HG02763 (cell line): ENCODE measurements around the gene GTF2F2.

Source experiments
- ATAC-seq: cut with Tn5 transposase; IDR thresholded peaks from one replicate; pipeline ENCODE4 v1.9.1; 2021; ENCODE audit warnings: mild to moderate bottlenecking, moderate library complexity; ENCODE audit not compliant: unreplicated experiment

GTF2F2 gene, protein sequence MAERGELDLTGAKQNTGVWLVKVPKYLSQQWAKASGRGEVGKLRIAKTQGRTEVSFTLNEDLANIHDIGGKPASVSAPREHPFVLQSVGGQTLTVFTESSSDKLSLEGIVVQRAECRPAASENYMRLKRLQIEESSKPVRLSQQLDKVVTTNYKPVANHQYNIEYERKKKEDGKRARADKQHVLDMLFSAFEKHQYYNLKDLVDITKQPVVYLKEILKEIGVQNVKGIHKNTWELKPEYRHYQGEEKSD

DNA sequence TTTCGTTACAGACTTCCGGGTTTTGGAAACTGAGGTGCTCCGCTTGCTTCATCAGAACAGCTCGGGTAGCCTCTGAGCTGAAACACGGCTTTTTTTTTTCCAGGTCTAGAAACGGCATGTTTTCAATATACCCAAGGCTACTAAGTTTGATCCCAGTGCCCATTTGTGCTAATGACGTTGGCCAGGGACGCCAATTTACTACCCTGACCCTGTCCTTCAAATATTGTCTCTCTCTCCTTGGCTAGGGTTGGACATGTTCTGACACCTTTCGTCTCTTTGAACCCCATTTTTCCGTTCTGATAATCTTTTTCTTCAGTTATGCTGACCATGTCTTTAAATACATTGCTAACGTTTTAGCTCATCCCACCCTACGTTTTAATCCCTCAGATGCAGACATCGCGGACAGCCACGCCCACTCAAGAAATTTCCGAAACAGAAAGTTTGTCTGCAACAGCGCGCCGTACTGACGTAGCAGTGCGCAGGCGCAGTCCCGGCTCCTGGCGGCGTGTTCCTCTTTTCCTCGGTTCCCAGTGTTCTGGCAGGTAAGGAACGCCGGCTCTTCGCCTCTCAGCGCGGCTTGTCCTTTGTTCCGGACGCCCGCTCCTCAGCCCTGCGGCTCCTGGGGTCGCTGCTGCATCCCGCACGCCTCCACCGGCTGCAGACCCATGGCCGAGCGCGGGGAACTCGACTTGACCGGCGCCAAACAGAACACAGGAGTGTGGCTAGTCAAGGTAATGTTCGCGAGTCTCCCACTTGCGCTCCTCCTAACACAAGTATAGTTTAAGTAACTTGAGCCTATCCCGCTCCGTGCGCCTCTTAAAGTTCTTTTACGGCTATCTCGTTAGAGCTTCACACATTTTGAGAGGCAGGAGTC is at the start of gene GTF2F2:
Gene GTF2F2 (plus strand): TSS at position 520 of the 874 bp plus-strand sequence. CDS start 146 bp downstream, at position 666.
- peak; percentile 74 for ATAC-seq

- no peak for ATAC-seq
Measured at GRCh38 chr13:45073809-45074208, 46.5 kb upstream of the GTF2F2 start.

GRCh38 chr13:45074721-45075120 is 45.6 kb upstream of the GTF2F2 start:
- ATAC-seq, result no peak

- ATAC-seq, result no peak
Measured at GRCh38 chr13:45078003-45078402, 42.3 kb upstream of the GTF2F2 start.

DNA sequence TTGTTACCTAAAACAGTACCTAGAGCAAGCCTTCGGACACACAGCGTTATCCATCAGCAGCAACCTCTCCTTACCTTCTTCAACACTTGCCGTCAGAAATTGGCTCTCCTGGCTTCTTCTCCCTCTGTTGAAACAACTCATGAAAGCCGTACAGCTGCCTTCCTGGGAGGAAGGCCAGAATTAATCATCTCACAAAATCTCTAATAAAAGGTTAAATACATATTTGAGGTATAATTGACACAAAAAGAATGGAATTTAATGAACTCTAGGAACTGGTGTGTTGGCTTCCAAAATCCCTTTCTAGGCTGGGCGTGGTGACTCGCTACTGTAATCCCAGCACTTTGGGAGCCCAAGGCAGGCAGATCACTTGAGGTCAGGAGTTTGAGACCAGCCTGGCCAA is 37.3 kb upstream of the GTF2F2 start:
- no peak for ATAC-seq

DNA sequence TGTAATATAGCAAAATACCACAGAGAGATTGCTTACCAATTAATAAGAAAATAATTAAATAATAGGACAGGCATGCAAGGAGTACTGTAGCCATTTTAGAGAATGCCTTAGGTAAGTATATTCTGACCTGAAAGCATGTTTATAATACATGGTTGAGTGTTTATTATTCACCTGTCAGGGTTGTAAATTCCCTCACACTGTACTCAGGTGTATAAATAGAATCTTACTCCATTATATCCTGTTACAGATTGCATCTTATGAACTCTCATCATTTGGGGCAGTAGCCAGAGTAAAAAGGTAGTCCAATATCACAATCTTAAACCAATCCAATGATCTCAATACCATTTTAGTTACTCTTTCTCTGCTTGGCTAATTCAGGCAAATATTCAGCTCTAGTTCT is 35.8 kb upstream of the GTF2F2 start:
- no peak for ATAC-seq

DNA sequence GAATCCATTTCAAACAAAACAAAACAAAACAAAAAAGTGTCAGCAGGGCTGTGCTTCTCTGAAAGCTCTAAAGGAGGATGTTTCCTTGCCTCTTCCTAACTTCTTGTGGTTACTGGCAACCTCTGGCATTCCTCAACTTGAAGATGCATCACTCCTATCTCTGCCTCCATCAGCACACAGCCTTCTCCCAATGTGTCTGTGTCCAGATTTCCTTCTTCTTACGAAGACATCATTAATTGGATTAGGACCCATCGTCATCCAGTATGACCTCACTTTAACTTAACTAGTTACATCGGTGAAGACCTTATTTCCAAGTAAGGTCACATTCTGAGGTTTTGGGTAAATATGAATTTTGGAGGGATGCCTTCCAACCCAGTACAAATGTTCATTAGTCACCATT is 33.8 kb upstream of the GTF2F2 start:
- no peak for ATAC-seq

- ATAC-seq, result no peak
Measured at GRCh38 chr13:45092663-45093062, 27.6 kb upstream of the GTF2F2 start.

- no peak for ATAC-seq
Measured at GRCh38 chr13:45100573-45101262, 19.6 kb upstream of the GTF2F2 start.

- no peak for ATAC-seq
Measured at GRCh38 chr13:45101327-45102018, 18.8 kb upstream of the GTF2F2 start.

- no peak for ATAC-seq
Measured at GRCh38 chr13:45102136-45102507, 18.2 kb upstream of the GTF2F2 start.

GRCh38 chr13:45103449-45103848 is 16.9 kb upstream of the GTF2F2 start:
- ATAC-seq, result no peak

DNA sequence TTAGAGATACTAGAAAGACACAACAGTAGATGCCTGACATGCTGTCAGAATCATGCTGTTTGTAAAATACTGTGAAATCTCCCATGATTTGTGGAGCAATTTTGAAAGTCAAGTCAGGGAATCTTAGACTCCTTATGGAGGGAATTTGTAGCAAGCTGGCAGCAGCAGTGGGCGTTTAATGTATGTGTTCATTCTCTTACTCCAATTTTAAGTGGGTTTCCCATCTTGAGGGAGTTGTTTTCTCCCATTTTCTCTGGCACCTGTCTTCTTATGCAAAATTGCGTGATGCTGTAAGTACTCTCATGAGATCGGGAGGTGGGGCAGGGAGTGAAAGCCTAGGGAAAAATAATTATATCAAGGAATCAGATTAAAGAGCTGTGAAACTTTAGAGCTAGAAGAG is 16.0 kb upstream of the GTF2F2 start:
- ATAC-seq, result no peak

- ATAC-seq, result no peak
Measured at GRCh38 chr13:45105895-45106294, 14.4 kb upstream of the GTF2F2 start.

DNA sequence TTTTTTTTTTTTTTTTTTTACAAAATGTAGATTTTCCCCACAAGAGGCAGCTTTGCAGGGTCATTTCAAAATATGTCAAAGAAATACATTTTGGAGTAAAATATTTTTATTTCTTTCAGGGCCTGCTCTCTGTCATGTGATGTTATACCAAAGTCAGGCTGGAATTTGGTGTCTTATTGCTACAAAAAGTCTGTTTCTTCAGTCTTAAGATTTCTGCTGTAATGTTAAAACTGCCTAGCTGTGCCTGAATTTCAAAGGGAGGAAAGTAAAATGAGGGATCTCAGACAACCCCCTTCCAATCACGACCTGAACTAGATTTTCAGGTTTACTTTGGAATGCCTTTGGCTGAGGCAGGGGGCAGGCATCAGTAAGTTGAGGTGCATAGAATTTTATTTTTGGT is 12.8 kb upstream of the GTF2F2 start:
- ATAC-seq, result no peak

- ATAC-seq, result peak; percentile 42
Measured at GRCh38 chr13:45108716-45109101, 11.6 kb upstream of the GTF2F2 start.

- ATAC-seq, result peak; percentile 66
Measured at GRCh38 chr13:45109102-45109720, 11.1 kb upstream of the GTF2F2 start.

- no peak for ATAC-seq
Measured at GRCh38 chr13:45113233-45114224, 6.8 kb upstream of the GTF2F2 start.

GRCh38 chr13:45119469-45119990 is 780 bp upstream of the GTF2F2 start:
- peak; percentile 17 for ATAC-seq
